Activated naive CD8-positive, alpha-beta T cell treated with anti-CD3 and anti-CD28 coated beads for 36 hours (primary cell): ENCODE measurements around the gene TTC19. TPM values are rescaled to one million over a fixed set of nuclear protein-coding genes. Genes with fewer than 3 reads are reported as not detected.

Experiments used
- total RNA-seq, 2 experiments: library from RNA; stranded (reverse); gene quantifications; one replicate each; pipeline ENCODE4 v1.2.3, GENCODE V29; 2021

TTC19 gene
- total RNA-seq, 2 experiments from 2014 or later = 39.7 to 41.2 TPM

Other genes starting within 250 kb of the TTC19 start
- 1 to 10 TPM; 7.0 to 7.1 TPM for gene ADORA2B, start 54.7 kb upstream of the TTC19 start, total RNA-seq
- gene ZSWIM7, start 120 bp upstream of the TTC19 start, total RNA-seq = 10 to 100 TPM; 10.8 to 13.4 TPM
- gene NCOR1, start 215.7 kb downstream of the TTC19 start, total RNA-seq = 100 to 1,000 TPM; 122 to 131 TPM
- gene PIGL, start 217.4 kb downstream of the TTC19 start, total RNA-seq = 10 to 100 TPM; 29.9 to 31.3 TPM